ENCODE data around the gene OR51M1.

OR51M1 gene

GRCh38 chr11:5394091-5394490 lies 10.5 kb downstream of the OR51M1 start:
- DNase-seq = no peak

- no peak for DNase-seq
Observed at GRCh38 chr11:5398936-5399335, 15.3 kb downstream of the OR51M1 start.

GRCh38 chr11:5405173-5405572 lies 21.6 kb downstream of the OR51M1 start:
- DNase-seq = no peak

- no peak for DNase-seq
Observed at GRCh38 chr11:5420993-5421392, 37.4 kb downstream of the OR51M1 start.

- no peak for DNase-seq
Observed at GRCh38 chr11:5421811-5422210, 38.2 kb downstream of the OR51M1 start, which contains the start of gene OR51Q1. TSS of gene OR51Q1 (plus strand) at chr11:5422111. CDS start at chr11:5422201, 90 bp downstream.

GRCh38 chr11:5423131-5423530 lies 39.5 kb downstream of the OR51M1 start:
- DNase-seq = no peak

- DNase-seq = no peak
Observed at GRCh38 chr11:5441414-5441813, 57.8 kb downstream of the OR51M1 start, which contains the start of gene OR51I1. TSS of gene OR51I1 (minus strand) at chr11:5441514. CDS start at chr11:5441514, 0 bp downstream.

Measured in COR-L47 (cell line).